Karpas-422 (cell line): ENCODE results near the gene MTTP. TPM values are rescaled to one million over a fixed set of nuclear protein-coding genes. Genes with fewer than 3 reads are reported as not detected.
A peak's percentile ranks its signal among the peaks of the same experiment; 100 is the strongest.

Experiments
- DNase-seq: peaks from one replicate; pipeline ENCODE4 v3.0.0-alpha.2; 2015
- H2AFZ ChIP-seq: fragments of 200-600 bp; sonication (generic); 2 replicates; pipeline ENCODE4 v1.6.1; 2014; ENCODE audit warnings: antibody characterized with exemption, low read length, mixed read lengths
- H3K27ac ChIP-seq: fragments of 200-600 bp; sonication (generic); 2 replicates; pipeline ENCODE4 v1.5.1; 2014; ENCODE audit warnings: mild to moderate bottlenecking, low read length, moderate library complexity
- H3K27me3 ChIP-seq: fragments of 200-600 bp; sonication (generic); 2 replicates; pipeline ENCODE4 v1.6.1; 2014; ENCODE audit warnings: low read length, mixed read lengths
- H3K36me3 ChIP-seq: fragments of 200-600 bp; sonication (generic); 2 replicates; pipeline ENCODE4 v1.6.1; 2014; ENCODE audit warnings: low read length, mixed read lengths; ENCODE audit not compliant: insufficient read depth
- H3K4me1 ChIP-seq: fragments of 200-600 bp; sonication (generic); 2 replicates; pipeline ENCODE4 v1.6.1; 2014; ENCODE audit warnings: mild to moderate bottlenecking, low read length, mixed read lengths
- H3K4me2 ChIP-seq: fragments of 200-600 bp; sonication (generic); 2 replicates; pipeline ENCODE4 v1.6.1; 2014; ENCODE audit warnings: low read length, low read depth, mild to moderate bottlenecking; ENCODE audit not compliant: poor library complexity, severe bottlenecking
- H3K4me3 ChIP-seq: fragments of 200-600 bp; sonication (generic); 2 replicates; pipeline ENCODE4 v1.5.1; 2014; ENCODE audit warnings: mild to moderate bottlenecking, antibody characterized with exemption, low read length, mixed read lengths
- H3K79me2 ChIP-seq: fragments of 200-600 bp; sonication (generic); 2 replicates; pipeline ENCODE4 v1.6.1; 2014; ENCODE audit warnings: mild to moderate bottlenecking, low read length, mixed read lengths
- H3K9ac ChIP-seq: fragments of 200-600 bp; sonication (generic); 2 replicates; pipeline ENCODE4 v1.6.0; 2014; ENCODE audit warnings: low read length
- H3K9me2 ChIP-seq: fragments of 200-600 bp; sonication (generic), shearing (Covaris generic); replicated peaks from 2 replicates; pipeline ENCODE4 v1.6.0; 2014; ENCODE audit warnings: mild to moderate bottlenecking, low read length, moderate library complexity; ENCODE audit not compliant: insufficient read depth
- H3K9me3 ChIP-seq: fragments of 300-700, 200-600 bp; sonication (generic); 2 replicates; pipeline ENCODE4 v1.6.1; 2014; ENCODE audit warnings: low read length, mixed read lengths
- H4K20me1 ChIP-seq: fragments of 200-600 bp; sonication (generic); 2 replicates; pipeline ENCODE4 v1.6.1; 2014; ENCODE audit warnings: mild to moderate bottlenecking, antibody characterized with exemption, low read length, low read depth; ENCODE audit not compliant: insufficient read depth
- total RNA-seq: library from RNA; depleted of rRNA; stranded (reverse); fragments of >200 nt; shearing (Covaris generic); gene quantifications from 2 replicates; pipeline ENCODE4 v1.2.3, GENCODE V29; 2014; ENCODE audit warnings: low replicate concordance

The MTTP gene
- total RNA-seq, 1 experiment from 2014 or later = 0.22 TPM

GRCh38 chr4:99636422-99636821 is 61.8 kb downstream of the MTTP start:
- Histone ChIP-seq H3K79me2 (no peaks in the 10 kb centered on the region), H2AFZ (no peak overlapping the region), H4K20me1 (no peaks in the 10 kb centered on the region), H3K9ac (no peak overlapping the region), H3K36me3 (no peaks in the 10 kb centered on the region), H3K4me2 (no peak overlapping the region), H3K9me3 (no peaks in the 10 kb centered on the region), H3K27ac (peak overlapping the region; percentile 47; the same call in 1 of the 2 replicates), H3K9me2 (no peaks in the 10 kb centered on the region), H3K4me1 (peaks cover 79% of the 10 kb centered on the region), H3K4me3 (no peak overlapping the region), H3K27me3 (no peaks in the 10 kb centered on the region)
- DNase-seq = no peak

- peak; percentile 61 for DNase-seq
- Histone ChIP-seq H3K4me2 (peak overlapping the region; percentile 40), H3K27ac (peak overlapping the region; percentile 47), H3K9me2 (no peaks in the 10 kb centered on the region), H3K79me2 (no peaks in the 10 kb centered on the region), H3K9ac (no peak overlapping the region), H3K9me3 (no peaks in the 10 kb centered on the region), H3K4me1 (peaks cover 73% of the 10 kb centered on the region), H2AFZ (peak overlapping the region; percentile 37), H3K27me3 (no peaks in the 10 kb centered on the region), H3K36me3 (no peaks in the 10 kb centered on the region), H3K4me3 (no peak overlapping the region), H4K20me1 (no peaks in the 10 kb centered on the region)
These were observed 62.5 kb downstream of the MTTP start for GRCh38 chr4:99637174-99637573.

GRCh38 chr4:99640676-99641075 is 66.1 kb downstream of the MTTP start:
- no peak overlapping the region for H3K4me2 ChIP-seq
- H3K9me2 ChIP-seq = no peaks in the 10 kb centered on the region
- no peaks in the 10 kb centered on the region for H4K20me1 ChIP-seq
- peaks cover 69% of the 10 kb centered on the region for H3K4me1 ChIP-seq
- no peak overlapping the region for H2AFZ ChIP-seq
- H3K9ac ChIP-seq = no peak overlapping the region
- H3K36me3 ChIP-seq = no peaks in the 10 kb centered on the region
- no peaks in the 10 kb centered on the region for H3K27me3 ChIP-seq
- no peaks in the 10 kb centered on the region for H3K79me2 ChIP-seq
- H3K27ac ChIP-seq = no peak overlapping the region
- no peak overlapping the region for H3K4me3 ChIP-seq
- no peaks in the 10 kb centered on the region for H3K9me3 ChIP-seq
- no peak for DNase-seq

- DNase-seq = no peak
- Histone ChIP-seq H3K4me3 (no peak overlapping the region), H3K9me3 (no peaks in the 10 kb centered on the region), H3K27ac (no peak overlapping the region), H3K4me1 (peaks cover 69% of the 10 kb centered on the region), H3K27me3 (no peaks in the 10 kb centered on the region), H3K9ac (peak overlapping the region; percentile 29; the same call in 1 of the 2 replicates), H3K36me3 (no peaks in the 10 kb centered on the region), H3K79me2 (no peaks in the 10 kb centered on the region), H3K9me2 (no peaks in the 10 kb centered on the region), H3K4me2 (peak overlapping the region; percentile 55), H4K20me1 (no peaks in the 10 kb centered on the region), H2AFZ (no peak overlapping the region)
These were observed 68.3 kb downstream of the MTTP start for GRCh38 chr4:99642725-99643489.

- Histone ChIP-seq H4K20me1 (no peaks in the 10 kb centered on the region), H3K4me1 (peaks cover 69% of the 10 kb centered on the region), H3K79me2 (no peaks in the 10 kb centered on the region), H3K9ac (no peak overlapping the region), H2AFZ (no peak overlapping the region), H3K36me3 (no peaks in the 10 kb centered on the region), H3K9me3 (no peaks in the 10 kb centered on the region), H3K27ac (no peak overlapping the region), H3K27me3 (no peaks in the 10 kb centered on the region), H3K4me3 (no peak overlapping the region), H3K9me2 (no peaks in the 10 kb centered on the region), H3K4me2 (peak overlapping the region; percentile 55)
- no peak for DNase-seq
These were observed 69.8 kb downstream of the MTTP start for GRCh38 chr4:99644453-99644852.

- H3K4me1 ChIP-seq = peaks cover 74% of the 10 kb centered on the region
These were observed 70.4 kb downstream of the MTTP start for GRCh38 chr4:99645036-99645435.

GRCh38 chr4:99645638-99646037 is 71.0 kb downstream of the MTTP start:
- H3K9me3 ChIP-seq = no peaks in the 10 kb centered on the region
- no peaks in the 10 kb centered on the region for H3K27me3 ChIP-seq
- H3K9ac ChIP-seq = no peak overlapping the region
- no peak for DNase-seq
- H3K9me2 ChIP-seq = no peaks in the 10 kb centered on the region
- no peaks in the 10 kb centered on the region for H3K79me2 ChIP-seq
- H3K27ac ChIP-seq = no peak overlapping the region
- H3K4me3 ChIP-seq = no peak overlapping the region
- H4K20me1 ChIP-seq = no peaks in the 10 kb centered on the region
- H3K36me3 ChIP-seq = no peaks in the 10 kb centered on the region
- H2AFZ ChIP-seq = no peak overlapping the region
- peaks cover 80% of the 10 kb centered on the region for H3K4me1 ChIP-seq
- peak overlapping the region; percentile 2 for H3K4me2 ChIP-seq

More at GRCh38 chr4:99645036-99645435, 70.4 kb downstream of the MTTP start:
- H3K4me2 ChIP-seq = no peak overlapping the region
- no peak overlapping the region for H3K27ac ChIP-seq
- H3K36me3 ChIP-seq = no peaks in the 10 kb centered on the region
- H3K27me3 ChIP-seq = no peaks in the 10 kb centered on the region
- no peaks in the 10 kb centered on the region for H3K9me2 ChIP-seq
- no peak overlapping the region for H3K9ac ChIP-seq
- no peak overlapping the region for H3K4me3 ChIP-seq
- H3K9me3 ChIP-seq = no peaks in the 10 kb centered on the region
- no peak for DNase-seq
- H4K20me1 ChIP-seq = no peaks in the 10 kb centered on the region
- no peak overlapping the region for H2AFZ ChIP-seq
- no peaks in the 10 kb centered on the region for H3K79me2 ChIP-seq

GRCh38 chr4:99647071-99647470 is 72.4 kb downstream of the MTTP start:
- H3K4me1 ChIP-seq = peaks cover 94% of the 10 kb centered on the region
- H3K9ac ChIP-seq = no peak overlapping the region
- no peaks in the 10 kb centered on the region for H3K36me3 ChIP-seq
- no peaks in the 10 kb centered on the region for H3K9me3 ChIP-seq
- no peaks in the 10 kb centered on the region for H3K9me2 ChIP-seq
- no peak overlapping the region for H2AFZ ChIP-seq
- no peak overlapping the region for H3K27ac ChIP-seq
- H4K20me1 ChIP-seq = no peaks in the 10 kb centered on the region
- H3K4me2 ChIP-seq = peak overlapping the region; percentile 58
- peak overlapping the region; percentile 16; the same call in 1 of the 2 replicates for H3K4me3 ChIP-seq
- H3K27me3 ChIP-seq = no peaks in the 10 kb centered on the region
- no peaks in the 10 kb centered on the region for H3K79me2 ChIP-seq
- no peak for DNase-seq
